ENCODE results near the gene F13A1. TPM values are rescaled to one million over a fixed set of nuclear protein-coding genes. Genes with fewer than 3 reads are reported as not detected.

The F13A1 gene
- total and polyA plus RNA-seq, 7 donors: 4.9 to 58.9 (median 26.2) TPM

- DNase-seq: no peak
- no peak for ATAC-seq
- 63 to 66% (median 64%) methylated on average over 7 of the region's 7 CpGs for WGBS, 3 donors
- H3K36me3 ChIP-seq (ENCODE audit: insufficient read depth in 1 of 2, low read depth in 1 of 2): no peaks in the 10 kb centered on the region
- no peak overlapping the region for H3K4me3 ChIP-seq
- H3K27ac ChIP-seq: no peak overlapping the region
- intact Hi-C loops (cut with DNase I): no loop called here
- no peaks in the 10 kb centered on the region for H3K4me1 ChIP-seq
- no peaks in the 10 kb centered on the region for H3K9me3 ChIP-seq
- no peak for TF ChIP-seq CTCF (IDR thresholded peaks at IDR 0.05)
- peaks cover 0 to 4% (median 2%) of the 10 kb centered on the region in 3 donors for H3K27me3 ChIP-seq (ENCODE audit: insufficient read depth in 3 of 3, low read length in 2 of 3)
Observed at GRCh38 chr6:6193221-6193745, 127.2 kb downstream of the F13A1 start.

DNA sequence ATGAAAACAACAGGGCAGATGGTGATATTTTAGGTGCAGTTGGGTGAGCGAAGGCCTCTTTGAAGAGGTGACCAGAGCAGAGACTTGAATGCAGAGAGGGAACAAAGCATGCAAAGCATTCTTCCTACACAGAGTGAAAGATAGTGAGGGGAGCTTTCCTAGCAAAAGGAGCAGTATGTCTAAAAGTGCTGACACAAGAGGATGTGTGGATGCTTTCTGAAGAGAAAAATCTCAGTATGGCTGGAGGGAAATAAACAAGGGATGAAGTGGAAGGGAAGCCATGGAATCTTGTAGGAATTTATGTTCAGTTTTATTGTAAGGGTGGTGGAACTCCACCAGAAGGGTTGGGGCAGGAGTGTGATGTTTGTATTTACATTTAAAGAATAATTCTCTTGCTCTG is 128.6 kb downstream of the F13A1 start:
- no peaks in the 10 kb centered on the region for H3K9me3 ChIP-seq
- peaks cover 0 to 2% (median 0%) of the 10 kb centered on the region in 3 donors for H3K27me3 ChIP-seq (ENCODE audit: insufficient read depth in 3 of 3, low read length in 2 of 3)
- H3K27ac ChIP-seq: no peak overlapping the region
- no peak for TF ChIP-seq CTCF (IDR thresholded peaks at IDR 0.05)
- WGBS, 3 donors: 81 to 94% (median 89%) methylated on average over 1 of the region's 1 CpG
- DNase-seq (no peak), ATAC-seq (no peak)
- no peaks in the 10 kb centered on the region for H3K4me1 ChIP-seq
- intact Hi-C loops (cut with DNase I): no loop called here
- H3K36me3 ChIP-seq (ENCODE audit: insufficient read depth in 1 of 2, low read depth in 1 of 2): no peaks in the 10 kb centered on the region
- H3K4me3 ChIP-seq: no peak overlapping the region

- Histone ChIP-seq H3K27me3 (ENCODE audit: insufficient read depth in 3 of 3, low read length in 2 of 3) (peaks cover 0 to 2% (median 0%) of the 10 kb centered on the region in 3 donors), H3K4me1 (no peaks in the 10 kb centered on the region), H3K36me3 (ENCODE audit: insufficient read depth in 1 of 2, low read depth in 1 of 2) (no peaks in the 10 kb centered on the region), H3K9me3 (no peaks in the 10 kb centered on the region), H3K27ac (no peak overlapping the region), H3K4me3 (no peak overlapping the region)
- no peak for TF ChIP-seq CTCF (IDR thresholded peaks at IDR 0.05)
- 38 to 41% (median 41%) methylated on average over 2 of the region's 2 CpGs for WGBS, 3 donors
- DNase-seq (no peak), ATAC-seq (no peak)
- intact Hi-C loops (cut with DNase I): no loop called here
Observed at GRCh38 chr6:6191476-6191875, 129.0 kb downstream of the F13A1 start.

DNA sequence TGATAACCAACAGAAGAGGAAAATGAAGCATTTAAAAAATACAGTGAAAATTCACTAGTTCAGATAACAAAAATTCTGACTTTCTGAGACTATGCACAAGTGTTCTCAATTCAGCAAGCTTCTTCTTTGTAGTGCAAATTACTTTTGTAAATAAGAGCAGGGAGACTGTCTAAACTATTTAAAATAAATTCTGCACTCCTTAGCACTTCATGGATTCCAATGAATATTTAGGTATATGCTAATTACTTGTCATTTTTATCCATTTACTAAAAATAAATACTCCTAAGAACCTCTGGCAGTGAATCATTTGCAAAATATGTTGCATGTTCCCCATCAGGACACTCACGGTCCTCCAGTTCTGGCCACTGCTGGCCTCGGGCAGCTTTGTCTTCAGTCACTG is 139.8 kb downstream of the F13A1 start:
- 35 to 75% (median 39%) methylated on average over 2 of the region's 2 CpGs for WGBS, 3 donors
- DNase-seq: no peak
- no peaks in the 10 kb centered on the region for H3K36me3 ChIP-seq (ENCODE audit: insufficient read depth in 1 of 2, low read depth in 1 of 2)
- no peaks in the 10 kb centered on the region for H3K9me3 ChIP-seq
- H3K27ac ChIP-seq: no peak overlapping the region
- TF ChIP-seq CTCF (IDR thresholded peaks at IDR 0.05): no peak
- intact Hi-C loops (cut with DNase I): no loop called here
- no peak overlapping the region for H3K4me3 ChIP-seq
- peaks cover 0 to 3% (median 3%) of the 10 kb centered on the region in 3 donors for H3K27me3 ChIP-seq (ENCODE audit: insufficient read depth in 3 of 3, low read length in 2 of 3)
- ATAC-seq: no peak
- no peaks in the 10 kb centered on the region for H3K4me1 ChIP-seq

Data from psoas muscle (tissue), 8 donors.